Panc1 (cell line): Measurements from ENCODE around the gene EXT2. TPM values are rescaled to one million over a fixed set of nuclear protein-coding genes. Genes with fewer than 3 reads are reported as not detected.

Source experiments
- ATAC-seq: fragments of 200-7000 bp; cut with Tn5 transposase; 2 replicates; pipeline ENCODE4 v1.9.1; 2020; ENCODE audit warnings: mild to moderate bottlenecking, moderate library complexity
- BruUV-seq: library from RNA; stranded (reverse); fragments of 400-500 nt; replicated peaks from 2 replicates; lab custom pipeline; 2021; lab: Mats Ljungman, UMichigan
- CTCF ChIA-PET: fragments of 300-600 bp; sonication (Branson Sonifier 250); formaldehyde crosslinking; loops from one replicate; lab custom pipeline; 2022; ENCODE audit warnings: antibody characterized with exemption; lab: Charles Lee
- POLR2A ChIA-PET: fragments of 300-600 bp; sonication (Branson Sonifier 250); formaldehyde crosslinking; loops from one replicate; lab custom pipeline; 2022; ENCODE audit warnings: antibody characterized with exemption; lab: Charles Lee
- DNase-seq: peaks from one replicate; pipeline ENCODE4 v3.0.0-alpha.2; 2010; ENCODE audit warnings: low read depth, low spot score
- H3K27ac ChIP-seq: 2 replicates; pipeline ENCODE4 v1.5.1; 2011; ENCODE audit warnings: mild to moderate bottlenecking, low read length, inconsistent platforms
- H3K27me3 ChIP-seq: fragments of 200-500 bp; sonication (Bioruptor generic); 2 replicates; pipeline ENCODE4 v1.6.0; 2014; ENCODE audit warnings: low read length, inconsistent platforms; ENCODE audit not compliant: control insufficient read depth, insufficient read depth
- H3K36me3 ChIP-seq: fragments of 200-500 bp; sonication (Bioruptor generic); 2 replicates; pipeline ENCODE4 v1.5.1; 2014; ENCODE audit warnings: inconsistent platforms, mild to moderate bottlenecking, low read length, moderate library complexity; ENCODE audit not compliant: control insufficient read depth, insufficient read depth
- H3K4me1 ChIP-seq: 2 replicates; pipeline ENCODE4 v1.5.1; 2011; ENCODE audit warnings: inconsistent platforms, mild to moderate bottlenecking, low read length, moderate library complexity; ENCODE audit not compliant: control insufficient read depth, insufficient read depth
- H3K4me3 ChIP-seq, 2 experiments: 2 replicates each; pipeline ENCODE4 v1.5.1; 2011 to 2012; ENCODE audit warnings: low read depth in 2 of 2, low read length in 2 of 2, mild to moderate bottlenecking in 2 of 2, inconsistent platforms in 1 of 2, moderate library complexity in 1 of 2
- H3K9me3 ChIP-seq: fragments of 200-500 bp; sonication (Bioruptor generic); 2 replicates; pipeline ENCODE4 v1.5.1; 2014; ENCODE audit warnings: low read depth, mild to moderate bottlenecking, inconsistent platforms, low read length, moderate library complexity; ENCODE audit not compliant: control insufficient read depth, insufficient read depth
- CTCF ChIP-seq: fragments of 450-650 bp; IDR thresholded peaks from 2 replicates; pipeline ENCODE4 v1.5.1; 2017; ENCODE audit warnings: mild to moderate bottlenecking
- POLR2AphosphoS5 ChIP-seq: IDR thresholded peaks from 2 replicates; pipeline ENCODE4 v1.6.1; 2012; ENCODE audit warnings: mild to moderate bottlenecking, low read depth, low read length, moderate library complexity
- REST ChIP-seq, 2 experiments: IDR thresholded peaks; 2 replicates each; pipeline ENCODE4 v1.6.1; 2011 to 2012; ENCODE audit warnings: low read depth in 2 of 2, control low read depth in 1 of 2, low read length in 1 of 2, mild to moderate bottlenecking in 1 of 2, moderate library complexity in 1 of 2; ENCODE audit not compliant: insufficient read depth in 1 of 2
- SIN3A ChIP-seq: IDR thresholded peaks from 2 replicates; pipeline ENCODE4 v1.6.1; 2012; ENCODE audit warnings: low read depth, mild to moderate bottlenecking, low read length, moderate library complexity, borderline replicate concordance; ENCODE audit not compliant: insufficient read depth
- TCF7L2 ChIP-seq: IDR thresholded peaks from 2 replicates; pipeline ENCODE4 v1.6.1; 2011; ENCODE audit warnings: mild to moderate bottlenecking, low read depth, low read length, inconsistent platforms
- in situ Hi-C: cut with HindIII; loops from 2 replicates; pipeline ENCODE4 v1.10.0; 2016; ENCODE audit warnings: low sequenced_read_pairs, low pct_unique_long_range_greater_than_20kb
- intact Hi-C: fragments of 100-400 bp; cut with micrococcal nuclease; formaldehyde crosslinking; loops from one replicate; pipeline ENCODE4 v1.10.0; 2022; ENCODE audit not compliant: unreplicated experiment
- total RNA-seq: library from RNA; stranded (reverse); gene quantifications from one replicate; pipeline ENCODE4 v1.2.1, GENCODE V29; 2021; ENCODE audit not compliant: unreplicated experiment

Gene EXT2
- total RNA-seq, 1 experiment from 2014 or later: 57.5 TPM

DNA sequence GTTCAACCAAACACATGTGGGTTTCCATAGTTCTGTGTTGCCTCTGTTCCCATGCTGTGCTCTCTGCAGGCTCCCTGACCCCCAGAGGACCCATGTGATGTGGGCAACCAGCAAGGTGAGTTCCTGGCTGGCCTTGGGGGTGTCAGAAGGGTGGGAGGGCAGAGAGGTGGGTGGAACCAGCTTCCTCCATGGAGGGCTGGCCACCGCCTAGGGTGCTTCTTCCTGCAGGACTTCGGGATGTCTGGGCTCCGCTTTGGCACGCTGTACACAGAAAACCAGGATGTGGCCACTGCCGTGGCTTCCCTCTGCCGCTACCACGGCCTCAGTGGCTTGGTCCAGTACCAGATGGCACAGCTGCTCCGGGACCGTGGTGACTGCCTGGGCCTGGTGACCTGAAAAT is 14.5 kb upstream of the EXT2 start:
- TF ChIP-seq SIN3A (no peak), TCF7L2 (no peak), CTCF (no peak), POLR2AphosphoS5 (no peak)
- H3K27me3 ChIP-seq: no peaks in the 10 kb centered on the region
- no peaks in the 10 kb centered on the region for H3K4me1 ChIP-seq
- H3K27ac ChIP-seq: no peak overlapping the region
- intact Hi-C loops: no loop called here
- ChIA-PET POLR2A (no interaction called here), CTCF (interaction anchor here (0.6 kb wide), 1 partner anchor 616 kb away, joined by 5 read pairs; no protein-coding TSS in a partner anchor)
- ATAC-seq (no peak), DNase-seq (no peak)
- H3K4me3 ChIP-seq: no peak overlapping the region
- in situ Hi-C loops: no loop called here
- BruUV-seq: no TSS peak
- H3K9me3 ChIP-seq: no peaks in the 10 kb centered on the region
- no peaks in the 10 kb centered on the region for H3K36me3 ChIP-seq

DNA sequence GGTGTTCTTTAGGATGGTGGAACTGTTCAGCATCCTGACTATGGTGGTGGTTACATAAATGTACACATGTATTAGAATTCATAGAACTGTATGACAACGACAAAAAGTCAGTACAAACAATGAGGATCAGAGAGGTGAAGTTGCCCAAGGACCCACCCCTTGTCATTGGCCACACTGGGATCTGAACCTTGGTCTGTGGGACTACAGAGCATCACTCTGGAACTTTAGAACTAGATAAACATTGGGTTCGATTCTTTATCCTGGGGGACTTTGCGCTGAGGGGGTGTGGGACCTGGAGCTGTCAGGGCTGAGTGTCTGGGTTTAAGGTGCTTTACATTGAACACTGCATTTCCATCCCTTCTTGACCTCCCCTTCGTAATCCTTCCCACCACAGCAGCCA is 12.8 kb upstream of the EXT2 start:
- TF ChIP-seq CTCF (no peak), SIN3A (no peak), REST (IDR thresholded peaks at IDR 0.05; ENCODE audit: insufficient read depth in 1 of 2, low read depth in 2 of 2, low read length in 1 of 2) (no peak), POLR2AphosphoS5 (no peak), TCF7L2 (no peak)
- ChIA-PET CTCF (no interaction called here), POLR2A (no interaction called here)
- DNase-seq (no peak), ATAC-seq (no peak)
- Histone ChIP-seq H3K27me3 (no peaks in the 10 kb centered on the region), H3K36me3 (no peaks in the 10 kb centered on the region), H3K4me1 (no peaks in the 10 kb centered on the region), H3K27ac (no peak overlapping the region), H3K9me3 (no peaks in the 10 kb centered on the region), H3K4me3 (no peak overlapping the region)
- no TSS peak for BruUV-seq
- intact Hi-C loops: no loop called here
- in situ Hi-C loops: no loop called here
